ENCODE measurements around the gene PRPS1. TPM values are rescaled to one million over a fixed set of nuclear protein-coding genes. Genes with fewer than 3 reads are reported as not detected.
"Not testable (repeated sequence)": the region's sequence is repeated elsewhere in the genome, so short reads cannot be mapped to it uniquely, and the experiment has no call there.

PRPS1 gene
- polyA plus RNA-seq, 1 donor (not counting 4 experiments of a cell fraction or from before 2014, with no cell fraction given), result 48.4 TPM

GRCh38 chrX:107667426-107667825 is 39.1 kb downstream of the PRPS1 start:
- H3K9ac ChIP-seq (ENCODE audit: control insufficient read depth, extremely low read depth, insufficient read depth, low read length), result no peak overlapping the region
- dilution Hi-C loops (cut with MboI; ENCODE audit: extremely low pct_ligation_motif_present, low sequenced_read_pairs), result no loop called here
- no peak overlapping the region for H3K4me2 ChIP-seq (ENCODE audit: control insufficient read depth, extremely low read depth, insufficient read depth, low read depth, low read length)
- no peak overlapping the region for H3K4me3 ChIP-seq (ENCODE audit: control insufficient read depth in 2 of 3, extremely low read depth in 1 of 3, insufficient read depth in 2 of 3, low read depth in 1 of 3, low read length in 3 of 3)
- H3K27me3 ChIP-seq (ENCODE audit: control insufficient read depth, extremely low read depth, insufficient read depth, low read length), result no peaks in the 10 kb centered on the region
- no peak overlapping the region for H3K27ac ChIP-seq (ENCODE audit: control insufficient read depth, insufficient read depth, low read length)
- no peak overlapping the region for H2AFZ ChIP-seq (ENCODE audit: control insufficient read depth, low read length)
- H3K9me3 ChIP-seq (ENCODE audit: control insufficient read depth, low read depth, low read length), result no peaks in the 10 kb centered on the region
- no peaks in the 10 kb centered on the region for H3K36me3 ChIP-seq (ENCODE audit: control insufficient read depth in 2 of 2, extremely low read depth in 1 of 2, insufficient read depth in 2 of 2, low read length in 2 of 2)
- H3K79me2 ChIP-seq (ENCODE audit: control insufficient read depth, insufficient read depth, low read length), result no peaks in the 10 kb centered on the region
- TF ChIP-seq CTCF (optimal IDR thresholded peaks at IDR 0.05 in 1 of 3, IDR thresholded peaks at IDR 0.05 in 1 of 3, conservative IDR thresholded peaks at IDR 0.05 in 1 of 3; ENCODE audit: extremely low read depth in 1 of 3, insufficient read depth in 2 of 3, low read length in 3 of 3) (no peak), EZH2 (IDR thresholded peaks at IDR 0.05; ENCODE audit: low read length) (no peak)
- DNase-seq (ENCODE audit: low read depth, low spot score) (no peak), FAIRE-seq (no peak)
- H4K20me1 ChIP-seq (ENCODE audit: control insufficient read depth, extremely low read depth, insufficient read depth, low read length), result no peaks in the 10 kb centered on the region
- H3K4me1 ChIP-seq (ENCODE audit: control insufficient read depth, extremely low read depth, insufficient read depth, low read length), result no peaks in the 10 kb centered on the region
- H3K9me1 ChIP-seq (ENCODE audit: control insufficient read depth, extremely low read depth, insufficient read depth, low read length), result no peaks in the 10 kb centered on the region

GRCh38 chrX:107668710-107669109 is 40.4 kb downstream of the PRPS1 start:
- H3K4me1 ChIP-seq (ENCODE audit: control insufficient read depth, extremely low read depth, insufficient read depth, low read length); H3K9me3 ChIP-seq (ENCODE audit: control insufficient read depth, low read depth, low read length); H3K4me3 ChIP-seq (ENCODE audit: control insufficient read depth in 2 of 3, extremely low read depth in 1 of 3, insufficient read depth in 2 of 3, low read depth in 1 of 3, low read length in 3 of 3); dilution Hi-C loops (cut with MboI; ENCODE audit: extremely low pct_ligation_motif_present, low sequenced_read_pairs); FAIRE-seq; H3K9ac ChIP-seq (ENCODE audit: control insufficient read depth, extremely low read depth, insufficient read depth, low read length); H3K4me2 ChIP-seq (ENCODE audit: control insufficient read depth, extremely low read depth, insufficient read depth, low read depth, low read length); H2AFZ ChIP-seq (ENCODE audit: control insufficient read depth, low read length); H3K27me3 ChIP-seq (ENCODE audit: control insufficient read depth, extremely low read depth, insufficient read depth, low read length); H3K36me3 ChIP-seq (ENCODE audit: control insufficient read depth in 2 of 2, extremely low read depth in 1 of 2, insufficient read depth in 2 of 2, low read length in 2 of 2); H3K27ac ChIP-seq (ENCODE audit: control insufficient read depth, insufficient read depth, low read length); H4K20me1 ChIP-seq (ENCODE audit: control insufficient read depth, extremely low read depth, insufficient read depth, low read length); H3K79me2 ChIP-seq (ENCODE audit: control insufficient read depth, insufficient read depth, low read length); DNase-seq (ENCODE audit: low read depth, low spot score); H3K9me1 ChIP-seq (ENCODE audit: control insufficient read depth, extremely low read depth, insufficient read depth, low read length): not testable (repeated sequence)

GRCh38 chrX:107669261-107669660 is 41.0 kb downstream of the PRPS1 start:
- H3K9me1 ChIP-seq (ENCODE audit: control insufficient read depth, extremely low read depth, insufficient read depth, low read length), result no peaks in the 10 kb centered on the region
- H3K4me2 ChIP-seq (ENCODE audit: control insufficient read depth, extremely low read depth, insufficient read depth, low read depth, low read length), result no peak overlapping the region
- H3K27ac ChIP-seq (ENCODE audit: control insufficient read depth, insufficient read depth, low read length), result no peak overlapping the region
- no peaks in the 10 kb centered on the region for H3K9me3 ChIP-seq (ENCODE audit: control insufficient read depth, low read depth, low read length)
- H3K9ac ChIP-seq (ENCODE audit: control insufficient read depth, extremely low read depth, insufficient read depth, low read length), result no peak overlapping the region
- H4K20me1 ChIP-seq (ENCODE audit: control insufficient read depth, extremely low read depth, insufficient read depth, low read length), result no peaks in the 10 kb centered on the region
- DNase-seq (ENCODE audit: low read depth, low spot score) (no peak), FAIRE-seq (no peak)
- peaks cover 12% of the 10 kb centered on the region for H3K4me1 ChIP-seq (ENCODE audit: control insufficient read depth, extremely low read depth, insufficient read depth, low read length)
- H3K36me3 ChIP-seq (ENCODE audit: control insufficient read depth in 2 of 2, extremely low read depth in 1 of 2, insufficient read depth in 2 of 2, low read length in 2 of 2), result no peaks in the 10 kb centered on the region
- H3K4me3 ChIP-seq (ENCODE audit: control insufficient read depth in 2 of 3, extremely low read depth in 1 of 3, insufficient read depth in 2 of 3, low read depth in 1 of 3, low read length in 3 of 3), result no peak overlapping the region
- TF ChIP-seq EZH2 (IDR thresholded peaks at IDR 0.05; ENCODE audit: low read length), result no peak
- no peak for TF ChIP-seq CTCF (optimal IDR thresholded peaks at IDR 0.05 in 1 of 3, IDR thresholded peaks at IDR 0.05 in 1 of 3, conservative IDR thresholded peaks at IDR 0.05 in 1 of 3; ENCODE audit: extremely low read depth in 1 of 3, insufficient read depth in 2 of 3, low read length in 3 of 3)
- H3K79me2 ChIP-seq (ENCODE audit: control insufficient read depth, insufficient read depth, low read length), result no peaks in the 10 kb centered on the region
- dilution Hi-C loops (cut with MboI; ENCODE audit: extremely low pct_ligation_motif_present, low sequenced_read_pairs), result no loop called here
- H3K27me3 ChIP-seq (ENCODE audit: control insufficient read depth, extremely low read depth, insufficient read depth, low read length), result no peaks in the 10 kb centered on the region
- H2AFZ ChIP-seq (ENCODE audit: control insufficient read depth, low read length), result no peak overlapping the region
